Peyer's patch (tissue), 4 donors: Measurements from ENCODE around the gene GFOD1. TPM values are rescaled to one million over a fixed set of nuclear protein-coding genes. Genes with fewer than 3 reads are reported as not detected.

Experiments used
- DNase-seq, 3 donors: peaks; one replicate each; pipeline ENCODE4 v3.0.0-alpha.2; 2017 to 2019
- H3K27ac ChIP-seq, 4 donors: fragments of 200-600 bp; sonication (generic); one replicate each; pipeline ENCODE4 v1.5.1; 2016 to 2019
- H3K27me3 ChIP-seq, 2 donors: fragments of 200-600 bp; sonication (generic); one replicate each; pipeline ENCODE4 v1.5.1; 2019
- H3K36me3 ChIP-seq, 3 donors: fragments of 200-600 bp; sonication (generic); one replicate each; pipeline ENCODE4 v1.5.1; 2016 to 2019
- H3K4me1 ChIP-seq, 4 donors: fragments of 200-600 bp; sonication (generic); one replicate each; pipeline ENCODE4 v1.5.1; 2016 to 2019
- H3K4me3 ChIP-seq, 4 donors: fragments of 200-600 bp; sonication (generic); 1 replicate in 3 of 4; 2 replicates in 1 of 4; pipeline ENCODE4 v1.5.1; 2016 to 2019; ENCODE audit warnings: mild to moderate bottlenecking in 1 of 4
- H3K9me3 ChIP-seq, 4 donors: fragments of 200-600 bp; sonication (generic); one replicate each; pipeline ENCODE4 v1.5.1; 2016 to 2019; ENCODE audit warnings: mild to moderate bottlenecking in 1 of 4
- POLR2A ChIP-seq, 2 donors: fragments of 450-650 bp; IDR thresholded peaks; one replicate each; pipeline ENCODE4 v1.5.1; 2017; ENCODE audit warnings: antibody characterized with exemption in 2 of 2, mild to moderate bottlenecking in 2 of 2, moderate library complexity in 2 of 2
- total RNA-seq, 4 donors: library from RNA; depleted of rRNA; stranded (reverse); fragments of >200 nt; gene quantifications; one replicate each; pipeline ENCODE4 v1.1.0, GENCODE V29; 2016
- TF ChIP-seq, protein P1 (sequence below), 6 experiments: fragments of 450-650 bp in 4 of 6; fragments of 200-600 bp in 2 of 6; sonication (generic) in 1 of 6; IDR thresholded peaks; one replicate each; pipeline ENCODE4 v1.5.1; 2017 to 2019; ENCODE audit warnings: antibody characterized with exemption in 6 of 6, mild to moderate bottlenecking in 3 of 6, moderate library complexity in 1 of 6

GFOD1 gene
- total RNA-seq, 4 donors from 2014 or later: 10.7 to 24.2 (median 17.6) TPM

DNA sequence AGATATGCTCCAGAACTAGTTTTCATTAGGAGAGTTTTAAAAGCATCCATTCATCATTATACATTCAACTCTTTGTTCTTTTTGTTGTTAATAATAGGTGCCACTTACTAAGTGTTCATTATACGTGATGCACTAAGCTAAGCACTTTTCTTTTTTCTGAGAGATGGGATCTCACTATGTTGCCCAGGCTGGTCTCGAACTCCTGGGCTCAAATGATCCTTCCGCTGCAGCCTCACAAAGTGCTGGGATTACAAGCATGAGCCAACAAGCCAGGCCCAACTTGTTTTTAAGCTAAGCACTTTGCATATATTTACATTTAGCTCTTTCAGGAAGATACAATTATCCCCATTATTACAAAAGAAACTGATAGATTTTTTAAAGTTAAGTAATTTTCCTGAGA is 5.7 kb upstream of the GFOD1 start:
- Histone ChIP-seq H3K4me1 (peaks cover 0 to 4% (median 0%) of the 10 kb centered on the region in 4 donors), H3K36me3 (no peaks in the 10 kb centered on the region), H3K27ac (no peak overlapping the region), H3K4me3 (no peak overlapping the region), H3K27me3 (no peaks in the 10 kb centered on the region), H3K9me3 (no peaks in the 10 kb centered on the region)
- TF ChIP-seq, protein P1, sequence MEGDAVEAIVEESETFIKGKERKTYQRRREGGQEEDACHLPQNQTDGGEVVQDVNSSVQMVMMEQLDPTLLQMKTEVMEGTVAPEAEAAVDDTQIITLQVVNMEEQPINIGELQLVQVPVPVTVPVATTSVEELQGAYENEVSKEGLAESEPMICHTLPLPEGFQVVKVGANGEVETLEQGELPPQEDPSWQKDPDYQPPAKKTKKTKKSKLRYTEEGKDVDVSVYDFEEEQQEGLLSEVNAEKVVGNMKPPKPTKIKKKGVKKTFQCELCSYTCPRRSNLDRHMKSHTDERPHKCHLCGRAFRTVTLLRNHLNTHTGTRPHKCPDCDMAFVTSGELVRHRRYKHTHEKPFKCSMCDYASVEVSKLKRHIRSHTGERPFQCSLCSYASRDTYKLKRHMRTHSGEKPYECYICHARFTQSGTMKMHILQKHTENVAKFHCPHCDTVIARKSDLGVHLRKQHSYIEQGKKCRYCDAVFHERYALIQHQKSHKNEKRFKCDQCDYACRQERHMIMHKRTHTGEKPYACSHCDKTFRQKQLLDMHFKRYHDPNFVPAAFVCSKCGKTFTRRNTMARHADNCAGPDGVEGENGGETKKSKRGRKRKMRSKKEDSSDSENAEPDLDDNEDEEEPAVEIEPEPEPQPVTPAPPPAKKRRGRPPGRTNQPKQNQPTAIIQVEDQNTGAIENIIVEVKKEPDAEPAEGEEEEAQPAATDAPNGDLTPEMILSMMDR (IDR thresholded peaks at IDR 0.05): no peak
- TF ChIP-seq POLR2A (IDR thresholded peaks at IDR 0.05): no peak
- DNase-seq: no peak

DNA sequence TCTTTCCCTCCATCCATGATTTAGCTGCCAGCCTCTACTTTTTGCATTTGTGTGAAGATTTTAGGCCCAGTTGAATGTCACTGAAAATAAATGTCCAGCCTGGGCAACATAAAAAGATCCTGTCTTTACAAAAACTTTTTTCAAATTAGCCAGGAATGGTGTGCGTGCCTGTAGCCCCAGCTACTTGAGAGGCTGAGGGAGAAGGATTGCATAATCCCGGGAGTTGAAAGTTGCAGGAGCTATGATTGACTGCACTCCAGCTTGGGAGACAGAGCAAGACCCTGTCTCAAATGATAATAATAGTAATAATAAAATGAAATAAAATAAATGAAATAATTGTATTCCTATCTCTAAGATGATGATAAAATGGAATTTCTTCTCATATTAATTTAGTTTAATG is 5.0 kb upstream of the GFOD1 start:
- DNase-seq: no peak
- no peak overlapping the region for H3K27ac ChIP-seq
- TF ChIP-seq, protein P1 (IDR thresholded peaks at IDR 0.05): no peak
- no peak for TF ChIP-seq POLR2A (IDR thresholded peaks at IDR 0.05)
- H3K4me1 ChIP-seq: peaks cover 0 to 7% (median 0%) of the 10 kb centered on the region in 4 donors
- no peaks in the 10 kb centered on the region for H3K9me3 ChIP-seq
- H3K36me3 ChIP-seq: no peaks in the 10 kb centered on the region
- no peak overlapping the region for H3K4me3 ChIP-seq
- no peaks in the 10 kb centered on the region for H3K27me3 ChIP-seq

DNA sequence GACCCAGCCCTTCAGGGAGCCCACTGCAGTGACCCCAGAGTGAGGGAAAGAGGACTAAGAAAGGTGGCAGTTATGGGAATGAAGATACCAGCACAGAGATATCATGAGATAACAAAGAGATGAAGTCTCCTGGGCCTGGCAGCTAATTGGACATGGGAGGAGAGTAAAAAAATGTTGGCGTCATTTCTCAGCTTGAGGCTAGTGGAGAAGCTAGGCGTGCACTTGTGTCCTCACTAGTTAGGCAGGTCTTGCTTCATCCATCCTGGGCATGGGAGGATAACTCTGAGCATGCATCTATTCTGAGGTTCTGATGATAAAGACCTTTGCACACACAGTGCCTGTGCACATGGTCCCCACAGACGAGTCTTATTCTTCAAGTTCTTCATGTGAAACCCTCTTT is 4.1 kb upstream of the GFOD1 start:
- no peaks in the 10 kb centered on the region for H3K36me3 ChIP-seq
- no peak overlapping the region for H3K27ac ChIP-seq
- H3K9me3 ChIP-seq: no peaks in the 10 kb centered on the region
- H3K4me1 ChIP-seq: peaks cover 0 to 7% (median 0%) of the 10 kb centered on the region in 4 donors
- no peak overlapping the region for H3K4me3 ChIP-seq
- H3K27me3 ChIP-seq: no peaks in the 10 kb centered on the region
- TF ChIP-seq POLR2A (IDR thresholded peaks at IDR 0.05): no peak
- TF ChIP-seq, protein P1 (IDR thresholded peaks at IDR 0.05): no peak
- DNase-seq: no peak

DNA sequence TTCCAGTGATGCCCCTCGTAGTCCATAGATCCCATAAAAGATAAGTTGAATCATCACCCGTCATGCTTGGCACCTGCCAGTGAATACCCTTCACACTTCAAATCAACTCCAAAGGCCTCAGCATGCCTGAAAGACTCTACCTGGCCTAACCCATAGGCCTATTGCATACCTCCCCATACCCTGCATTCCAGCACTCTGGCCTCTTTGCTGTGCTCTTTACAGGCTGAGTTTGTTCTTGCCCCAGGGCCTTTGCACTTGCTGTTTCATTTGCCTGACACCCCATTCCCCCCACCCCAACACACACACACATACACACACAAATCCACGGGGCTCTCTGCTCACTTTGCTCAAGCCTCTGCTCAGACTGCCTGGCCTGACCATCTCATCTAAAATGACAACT is 3.0 kb upstream of the GFOD1 start:
- Histone ChIP-seq H3K36me3 (no peaks in the 10 kb centered on the region), H3K27ac (no peak overlapping the region), H3K4me1 (peaks cover 0 to 11% (median 0%) of the 10 kb centered on the region in 4 donors), H3K4me3 (no peak overlapping the region), H3K27me3 (no peaks in the 10 kb centered on the region), H3K9me3 (no peaks in the 10 kb centered on the region)
- no peak for DNase-seq
- no peak for TF ChIP-seq POLR2A (IDR thresholded peaks at IDR 0.05)
- TF ChIP-seq, protein P1 (IDR thresholded peaks at IDR 0.05): no peak

DNA sequence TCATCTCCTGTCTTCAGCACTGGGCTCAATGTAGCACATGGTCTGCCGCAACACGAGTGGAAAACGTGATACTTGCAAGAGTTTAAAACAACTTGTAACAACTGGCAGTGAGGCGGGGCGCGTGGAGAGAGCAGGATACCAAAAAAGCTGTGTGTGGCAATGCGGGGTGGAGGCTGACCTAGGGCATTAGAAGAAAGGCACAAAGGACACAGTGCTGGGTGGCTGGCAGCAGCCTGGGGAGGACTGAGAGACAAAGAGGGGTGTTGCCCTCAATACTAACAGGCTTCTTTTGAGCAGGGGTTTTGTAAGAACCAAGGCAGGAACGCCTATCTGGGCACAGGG is 1.5 kb upstream of the GFOD1 start:
- H3K9me3 ChIP-seq: no peaks in the 10 kb centered on the region
- H3K27ac ChIP-seq: no peak overlapping the region
- DNase-seq: no peak
- H3K4me1 ChIP-seq: peaks cover 0 to 23% (median 3%) of the 10 kb centered on the region in 4 donors
- TF ChIP-seq, protein P1 (IDR thresholded peaks at IDR 0.05): no peak
- TF ChIP-seq POLR2A (IDR thresholded peaks at IDR 0.05): no peak
- H3K4me3 ChIP-seq: no peak overlapping the region
- no peaks in the 10 kb centered on the region for H3K27me3 ChIP-seq
- H3K36me3 ChIP-seq: no peaks in the 10 kb centered on the region
